Peyer's patch (tissue), 4 donors: ENCODE measurements around the gene HPD.

Experiments
- CTCF ChIP-seq, 6 experiments: fragments of 450-650 bp in 4 of 6; fragments of 200-600 bp in 2 of 6; sonication (generic) in 1 of 6; IDR thresholded peaks; one replicate each; pipeline ENCODE4 v1.5.1; 2017 to 2019; ENCODE audit warnings: antibody characterized with exemption in 6 of 6, mild to moderate bottlenecking in 3 of 6, moderate library complexity in 1 of 6
- POLR2A ChIP-seq, 2 donors: fragments of 450-650 bp; IDR thresholded peaks; one replicate each; pipeline ENCODE4 v1.5.1; 2017; ENCODE audit warnings: antibody characterized with exemption in 2 of 2, mild to moderate bottlenecking in 2 of 2, moderate library complexity in 2 of 2

GRCh38 chr12:121802843-121803698 lies 55.6 kb downstream of the HPD start:
- TF ChIP-seq POLR2A (IDR thresholded peaks at IDR 0.05) (peak; percentile 98 to 99), CTCF (IDR thresholded peaks at IDR 0.05) (no peak)
